ENCODE data around the gene CES3. TPM values are rescaled to one million over a fixed set of nuclear protein-coding genes. Genes with fewer than 3 reads are reported as not detected.

Gene CES3
- total RNA-seq, 4 donors from 2014 or later: 0.13 to 1.3 (median 0.22) TPM; not detected in 1

DNA sequence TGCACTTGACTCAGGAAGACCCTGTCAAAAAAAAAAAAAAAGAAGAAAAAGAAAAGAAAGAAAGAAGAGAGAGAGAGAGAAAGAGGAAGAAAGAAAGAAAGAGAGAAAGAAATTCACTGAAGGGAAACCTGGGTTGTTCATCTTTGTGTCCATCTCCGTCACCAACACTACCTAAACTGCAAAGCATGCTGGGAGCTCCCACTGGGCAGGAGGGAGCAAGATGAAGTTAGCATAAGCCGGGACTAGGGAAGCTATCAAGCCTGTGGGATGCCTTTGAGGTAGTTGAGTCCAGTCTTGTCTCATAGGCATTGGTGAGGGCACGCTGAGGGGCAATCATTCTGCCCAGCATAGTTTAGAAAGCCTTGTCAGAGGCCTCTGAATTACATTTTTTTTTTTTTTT lies 60.3 kb downstream of the CES3 start:
- no peaks in the 10 kb centered on the region for H3K9me3 ChIP-seq
- WGBS, 2 donors: 85 to 90% methylated on average over 3 of the region's 3 CpGs
- H3K27ac ChIP-seq: no peak overlapping the region
- intact Hi-C loops (cut with DNase I): no loop called here
- DNase-seq: no peak
- H3K4me1 ChIP-seq: no peaks in the 10 kb centered on the region
- H3K4me3 ChIP-seq (replicated peaks in 1 of 3): no peak overlapping the region
- no peak for TF ChIP-seq POLR2A (IDR thresholded peaks at IDR 0.05)
- TF ChIP-seq CTCF (IDR thresholded peaks at IDR 0.05): no peak
- no peaks in the 10 kb centered on the region for H3K36me3 ChIP-seq
- no peaks in the 10 kb centered on the region for H3K27me3 ChIP-seq

GRCh38 chr16:67022531-67023214 lies 61.6 kb downstream of the CES3 start:
- no peak overlapping the region for H3K4me3 ChIP-seq (replicated peaks in 1 of 3)
- H3K36me3 ChIP-seq: no peaks in the 10 kb centered on the region
- H3K27ac ChIP-seq: no peak overlapping the region
- intact Hi-C loops (cut with DNase I): no loop called here
- no peak for DNase-seq
- H3K4me1 ChIP-seq: no peaks in the 10 kb centered on the region
- no peaks in the 10 kb centered on the region for H3K27me3 ChIP-seq
- WGBS, 2 donors: 67 to 73% methylated on average over 4 of the region's 4 CpGs
- no peak for TF ChIP-seq CTCF (IDR thresholded peaks at IDR 0.05)
- no peaks in the 10 kb centered on the region for H3K9me3 ChIP-seq

DNA sequence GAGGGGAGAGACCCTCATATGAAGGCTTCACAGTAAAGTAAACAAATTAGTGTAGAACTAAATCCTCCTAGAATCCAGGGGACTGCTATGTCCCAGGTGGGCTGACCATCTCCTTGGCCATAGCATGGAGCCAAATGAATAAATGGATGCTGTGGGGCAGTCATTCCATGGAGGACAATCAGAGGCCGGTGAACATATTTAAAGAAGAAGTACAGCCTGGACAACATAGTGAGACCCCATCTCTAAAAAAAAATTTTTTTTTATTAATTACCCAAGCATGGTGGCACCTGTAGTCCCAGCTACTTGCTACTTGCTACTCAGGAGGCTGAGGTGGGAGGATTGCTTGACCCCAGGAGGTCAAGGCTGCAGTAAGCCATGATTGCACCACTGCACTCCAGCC lies 62.6 kb downstream of the CES3 start:
- Histone ChIP-seq H3K4me3 (replicated peaks in 1 of 3) (no peak overlapping the region), H3K27ac (no peak overlapping the region), H3K36me3 (no peaks in the 10 kb centered on the region), H3K27me3 (no peaks in the 10 kb centered on the region), H3K9me3 (no peaks in the 10 kb centered on the region), H3K4me1 (peaks cover 0 to 7% of the 10 kb centered on the region in 2 donors)
- no peak for DNase-seq
- no peak for TF ChIP-seq CTCF (IDR thresholded peaks at IDR 0.05)
- TF ChIP-seq POLR2A (IDR thresholded peaks at IDR 0.05): no peak
- intact Hi-C loops (cut with DNase I): no loop called here
- 89 to 90% methylated on average over 1 of the region's 1 CpG for WGBS, 2 donors

Small RNA genes within 50 kb of the gene (small RNA-seq; reads per million reads assigned to genes)
- not detected for gene RN7SL543P

Other genes starting within 250 kb of the CES3 start
- 100 to 1,000 TPM; 162 to 332 (median 195) TPM for gene DYNC1LI2, start 209.7 kb upstream of the CES3 start, total RNA-seq
- gene TERB1, start 159.7 kb upstream of the CES3 start, total RNA-seq: 1 to 10 TPM in 1 of 4 donors, under 1 TPM in 1, not detected in 2; 0.27 to 2.1 TPM
- 10 to 100 TPM; 51.0 to 75.0 (median 61.2) TPM for gene NAE1, start 130.3 kb upstream of the CES3 start, total RNA-seq
- gene CA7, start 116.9 kb upstream of the CES3 start, total RNA-seq: under 1 TPM in 1 of 4 donors, not detected in 3; 0.46 TPM
- 10 to 100 TPM; 10.7 to 34.5 (median 26.9) TPM for gene PDP2, start 80.8 kb upstream of the CES3 start, total RNA-seq
- gene CDH16, start 42.4 kb upstream of the CES3 start, total RNA-seq: 100 to 1,000 TPM in 3 of 4 donors, 10 to 100 TPM in 1; 43.1 to 166 (median 134) TPM
- gene RRAD, start 35.7 kb upstream of the CES3 start, total RNA-seq: 10 to 100 TPM in 3 of 4 donors, 1 to 10 TPM in 1; 6.1 to 15.6 (median 10.9) TPM
- gene CIAO2B, start 26.9 kb upstream of the CES3 start, total RNA-seq: 100 to 1,000 TPM in 1 of 4 donors, 10 to 100 TPM in 3; 29.4 to 113 (median 48.3) TPM
- gene CES2, start 25.8 kb upstream of the CES3 start, total RNA-seq: 10 to 100 TPM; 49.7 to 69.4 (median 53.6) TPM
- 10 to 100 TPM; 10.9 to 15.7 (median 12.8) TPM for gene CES4A, start 27.3 kb downstream of the CES3 start, total RNA-seq
- gene CBFB, start 67.9 kb downstream of the CES3 start, total RNA-seq: 10 to 100 TPM; 31.0 to 60.0 (median 41.5) TPM
- 10 to 100 TPM; 11.4 to 18.9 (median 17.5) TPM for gene PHAF1, start 148.7 kb downstream of the CES3 start, total RNA-seq
- gene B3GNT9, start 189.7 kb downstream of the CES3 start, total RNA-seq: 100 to 1,000 TPM in 1 of 4 donors, 10 to 100 TPM in 3; 52.0 to 103 (median 85.7) TPM
- gene TRADD, start 198.6 kb downstream of the CES3 start, total RNA-seq: 10 to 100 TPM; 27.0 to 42.2 (median 37.0) TPM
- 10 to 100 TPM; 26.3 to 41.9 (median 35.6) TPM for gene FBXL8, start 198.7 kb downstream of the CES3 start, total RNA-seq
- 10 to 100 TPM; 17.3 to 52.5 (median 36.6) TPM for gene HSF4, start 203.5 kb downstream of the CES3 start, total RNA-seq
- 10 to 100 TPM; 38.3 to 97.0 (median 63.5) TPM for gene NOL3, start 209.3 kb downstream of the CES3 start, total RNA-seq
- 10 to 100 TPM; 20.3 to 50.0 (median 32.4) TPM for gene MATCAP1, start 222.7 kb downstream of the CES3 start, total RNA-seq
- 1 to 10 TPM; 5.9 to 8.6 (median 7.6) TPM for gene EXOC3L1, start 228.9 kb downstream of the CES3 start, total RNA-seq
- gene E2F4, start 230.9 kb downstream of the CES3 start, total RNA-seq: 100 to 1,000 TPM in 1 of 4 donors, 10 to 100 TPM in 3; 77.6 to 117 (median 89.1) TPM
- 10 to 100 TPM; 26.0 to 37.8 (median 30.0) TPM for gene ELMO3, start 237.9 kb downstream of the CES3 start, total RNA-seq

Measured in thyroid gland (tissue), 4 donors.